Caco-2 (cell line): ENCODE results near the gene IFNA17. TPM values are rescaled to one million over a fixed set of nuclear protein-coding genes. Genes with fewer than 3 reads are reported as not detected.

Experiments
- BruUV-seq: library from RNA; stranded (reverse); fragments of 400-500 nt; replicated peaks from 2 replicates; lab custom pipeline; 2021; lab: Mats Ljungman, UMichigan
- CTCF ChIA-PET: fragments of 300-600 bp; sonication (Branson Sonifier 250); formaldehyde crosslinking; loops from one replicate; lab custom pipeline; 2022; ENCODE audit warnings: antibody characterized with exemption; lab: Charles Lee
- POLR2A ChIA-PET: fragments of 300-600 bp; sonication (Branson Sonifier 250); formaldehyde crosslinking; loops from one replicate; lab custom pipeline; 2022; ENCODE audit warnings: antibody characterized with exemption; lab: Charles Lee
- DNase-seq, 2 experiments: peaks; one replicate each; pipeline versions ENCODE4 v3.0.0 to v3.0.0-alpha.2; 2020 to 2022
- H3K27me3 ChIP-seq: replicated peaks from 2 replicates; pipeline ENCODE4 v1.6.0; 2011; ENCODE audit warnings: low read length; ENCODE audit not compliant: control insufficient read depth, insufficient read depth
- H3K36me3 ChIP-seq: 2 replicates; pipeline ENCODE4 v1.5.1; 2011; ENCODE audit warnings: low read length; ENCODE audit not compliant: control insufficient read depth, insufficient read depth
- H3K4me1 ChIP-seq: fragments of 250-450 bp; sonication (Bioruptor Pico); 2 replicates; pipeline ENCODE4 v1.5.1; 2020; ENCODE audit warnings: mild to moderate bottlenecking
- H3K4me3 ChIP-seq: 2 replicates; pipeline ENCODE4 v1.5.1; 2011; ENCODE audit warnings: low read depth, mild to moderate bottlenecking, control low read depth, low read length
- H3K9me3 ChIP-seq: fragments of 250-450 bp; sonication (Bioruptor Pico); 2 replicates; pipeline ENCODE4 v1.5.1; 2020; ENCODE audit warnings: mild to moderate bottlenecking, moderate library complexity
- H3K27ac Mint-ChIP-seq: one replicate; pipeline ENCODE4 v1.8.0; 2022; ENCODE audit warnings: mixed read lengths; ENCODE audit not compliant: unreplicated experiment
- H3K27me3 Mint-ChIP-seq: one replicate; pipeline ENCODE4 v1.8.0; 2022; ENCODE audit warnings: mixed read lengths; ENCODE audit not compliant: insufficient read depth, unreplicated experiment
- H3K36me3 Mint-ChIP-seq: one replicate; pipeline ENCODE4 v1.8.0; 2022; ENCODE audit warnings: mild to moderate bottlenecking, mixed read lengths; ENCODE audit not compliant: insufficient read depth, unreplicated experiment
- H3K4me1 Mint-ChIP-seq: one replicate; pipeline ENCODE4 v1.8.0; 2022; ENCODE audit warnings: low read depth, mixed read lengths; ENCODE audit not compliant: unreplicated experiment
- H3K4me3 Mint-ChIP-seq: one replicate; pipeline ENCODE4 v1.8.0; 2022; ENCODE audit warnings: mild to moderate bottlenecking, moderate library complexity, mixed read lengths; ENCODE audit not compliant: unreplicated experiment
- H3K9me3 Mint-ChIP-seq: one replicate; pipeline ENCODE4 v1.8.0; 2022; ENCODE audit warnings: mixed read lengths; ENCODE audit not compliant: unreplicated experiment
- intact Hi-C: fragments of 100-400 bp; cut with micrococcal nuclease; formaldehyde crosslinking; loops from one replicate; pipeline ENCODE4 v1.10.0; 2022; ENCODE audit not compliant: unreplicated experiment
- total RNA-seq: library from RNA; stranded (reverse); gene quantifications from 2 replicates; pipeline ENCODE4 v1.2.3, GENCODE V29; 2022
- TF ChIP-seq, protein P1 (sequence below), 2 experiments: fragments of 200-600 bp in 1 of 2; IDR thresholded peaks; 1 replicate in 1 of 2; 2 replicates in 1 of 2; pipeline versions ENCODE4 v1.5.1 to v1.8.0; 2011 to 2022; ENCODE audit warnings: antibody characterized with exemption in 1 of 2, control low read depth in 1 of 2, inconsistent platforms in 1 of 2, low read depth in 1 of 2, low read length in 1 of 2, mild to moderate bottlenecking in 1 of 2, moderate library complexity in 1 of 2; ENCODE audit not compliant: insufficient read depth in 1 of 2, severe bottlenecking in 1 of 2, unreplicated experiment in 1 of 2

IFNA17 gene
- total RNA-seq, 1 experiment from 2014 or later: not detected

DNA sequence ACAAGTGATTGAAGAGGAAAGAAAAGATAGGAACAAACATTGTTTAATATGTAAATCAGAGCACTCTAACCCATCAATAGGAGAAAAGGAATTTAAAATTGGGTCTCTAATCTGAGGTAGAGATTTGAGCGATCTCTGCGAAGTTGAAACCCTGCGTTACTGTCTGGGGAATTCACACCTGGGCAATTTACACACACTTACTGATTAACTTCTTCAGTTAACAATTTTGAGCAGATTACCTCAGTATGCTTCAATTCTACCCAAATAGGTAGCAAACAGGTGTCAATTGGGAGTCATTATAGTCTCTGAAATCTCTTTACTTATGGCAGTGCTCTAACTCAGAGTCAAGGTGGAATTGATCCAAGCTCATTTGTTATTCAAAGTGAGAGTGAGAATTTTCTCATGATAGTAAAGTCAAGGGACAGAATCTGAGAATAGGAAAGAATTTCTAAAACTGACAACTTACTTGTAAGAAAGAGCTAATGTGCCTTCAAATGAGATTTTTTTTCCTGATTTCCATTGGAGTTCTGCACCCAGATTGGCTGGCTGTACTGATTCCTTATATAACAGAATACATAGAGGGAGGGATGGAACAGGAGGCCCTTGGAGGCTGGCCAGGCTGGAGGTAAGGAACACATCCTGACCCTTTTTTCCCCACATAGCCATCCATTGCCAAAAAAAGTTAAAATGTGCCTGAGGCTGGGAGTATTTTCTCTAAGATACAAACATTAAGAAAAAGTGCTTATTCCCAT, 38.9 kb upstream of the IFNA17 start:
- H3K27me3 Mint-ChIP-seq: peaks cover 11% of the 10 kb centered on the region
- Histone ChIP-seq H3K27me3 (no peaks in the 10 kb centered on the region), H3K4me1 (no peaks in the 10 kb centered on the region), H3K9me3 (no peaks in the 10 kb centered on the region), H3K36me3 (no peaks in the 10 kb centered on the region), H3K4me3 (no peak overlapping the region)
- intact Hi-C loops: no loop called here
- no peak overlapping the region for H3K4me3 Mint-ChIP-seq
- ChIA-PET POLR2A (no interaction called here), CTCF (no interaction called here)
- no peak for DNase-seq
- H3K36me3 Mint-ChIP-seq: no peaks in the 10 kb centered on the region
- H3K27ac Mint-ChIP-seq: no peak overlapping the region
- TF ChIP-seq, protein P1, sequence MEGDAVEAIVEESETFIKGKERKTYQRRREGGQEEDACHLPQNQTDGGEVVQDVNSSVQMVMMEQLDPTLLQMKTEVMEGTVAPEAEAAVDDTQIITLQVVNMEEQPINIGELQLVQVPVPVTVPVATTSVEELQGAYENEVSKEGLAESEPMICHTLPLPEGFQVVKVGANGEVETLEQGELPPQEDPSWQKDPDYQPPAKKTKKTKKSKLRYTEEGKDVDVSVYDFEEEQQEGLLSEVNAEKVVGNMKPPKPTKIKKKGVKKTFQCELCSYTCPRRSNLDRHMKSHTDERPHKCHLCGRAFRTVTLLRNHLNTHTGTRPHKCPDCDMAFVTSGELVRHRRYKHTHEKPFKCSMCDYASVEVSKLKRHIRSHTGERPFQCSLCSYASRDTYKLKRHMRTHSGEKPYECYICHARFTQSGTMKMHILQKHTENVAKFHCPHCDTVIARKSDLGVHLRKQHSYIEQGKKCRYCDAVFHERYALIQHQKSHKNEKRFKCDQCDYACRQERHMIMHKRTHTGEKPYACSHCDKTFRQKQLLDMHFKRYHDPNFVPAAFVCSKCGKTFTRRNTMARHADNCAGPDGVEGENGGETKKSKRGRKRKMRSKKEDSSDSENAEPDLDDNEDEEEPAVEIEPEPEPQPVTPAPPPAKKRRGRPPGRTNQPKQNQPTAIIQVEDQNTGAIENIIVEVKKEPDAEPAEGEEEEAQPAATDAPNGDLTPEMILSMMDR (IDR thresholded peaks at IDR 0.05; ENCODE audit: insufficient read depth in 1 of 2, low read depth in 1 of 2, low read length in 1 of 2, severe bottlenecking in 1 of 2, unreplicated experiment in 1 of 2): no peak
- BruUV-seq: no TSS peak
- no peaks in the 10 kb centered on the region for H3K9me3 Mint-ChIP-seq
- H3K4me1 Mint-ChIP-seq: no peaks in the 10 kb centered on the region

DNA sequence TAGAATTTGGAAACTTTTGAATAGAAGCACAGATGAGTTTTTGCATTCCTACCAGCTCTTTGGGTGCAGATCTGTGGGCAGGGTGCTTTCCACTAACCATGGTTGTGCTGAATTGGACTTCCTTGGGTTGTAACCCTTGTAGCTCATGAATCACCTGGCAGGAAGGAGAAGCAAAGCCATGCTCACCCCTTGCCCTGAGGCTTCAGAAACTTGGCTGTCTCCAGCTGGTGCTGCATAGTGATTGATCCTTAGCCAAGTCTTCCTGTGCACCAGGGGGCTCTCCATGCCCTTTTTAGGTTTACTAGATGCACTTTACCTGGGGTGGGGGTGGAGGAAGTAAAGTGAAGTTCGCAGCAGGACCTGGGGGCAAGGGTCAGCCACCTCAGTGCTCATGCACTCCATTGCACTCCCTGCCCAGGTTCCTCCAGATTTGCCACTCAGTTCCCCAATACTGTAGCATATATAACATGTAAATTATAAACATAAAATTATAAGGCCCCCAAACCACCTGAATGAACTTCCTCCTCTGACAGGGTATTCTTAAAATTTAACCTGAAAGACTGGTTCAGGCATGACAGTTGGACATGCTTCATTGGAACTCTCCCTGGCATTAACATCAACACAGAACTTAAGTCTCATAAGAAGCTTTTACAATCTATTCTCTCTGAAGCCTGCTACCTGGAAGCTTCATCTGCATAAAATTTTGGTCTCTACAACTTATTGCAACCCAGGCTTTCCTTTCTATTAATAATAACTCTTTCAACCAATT, 37.6 kb upstream of the IFNA17 start:
- Histone ChIP-seq H3K4me1 (no peaks in the 10 kb centered on the region), H3K27me3 (no peaks in the 10 kb centered on the region), H3K9me3 (no peaks in the 10 kb centered on the region), H3K36me3 (no peaks in the 10 kb centered on the region), H3K4me3 (no peak overlapping the region)
- Mint-ChIP-seq H3K27ac (no peak overlapping the region), H3K27me3 (peaks cover 8% of the 10 kb centered on the region), H3K36me3 (no peaks in the 10 kb centered on the region), H3K4me1 (no peaks in the 10 kb centered on the region), H3K4me3 (no peak overlapping the region), H3K9me3 (no peaks in the 10 kb centered on the region)
- BruUV-seq: no TSS peak
- intact Hi-C loops: no loop called here
- CTCF ChIA-PET: no interaction called here
- POLR2A ChIA-PET: no interaction called here
- DNase-seq: no peak
- TF ChIP-seq, protein P1 (IDR thresholded peaks at IDR 0.05; ENCODE audit: insufficient read depth in 1 of 2, low read depth in 1 of 2, low read length in 1 of 2, severe bottlenecking in 1 of 2, unreplicated experiment in 1 of 2): no peak

DNA sequence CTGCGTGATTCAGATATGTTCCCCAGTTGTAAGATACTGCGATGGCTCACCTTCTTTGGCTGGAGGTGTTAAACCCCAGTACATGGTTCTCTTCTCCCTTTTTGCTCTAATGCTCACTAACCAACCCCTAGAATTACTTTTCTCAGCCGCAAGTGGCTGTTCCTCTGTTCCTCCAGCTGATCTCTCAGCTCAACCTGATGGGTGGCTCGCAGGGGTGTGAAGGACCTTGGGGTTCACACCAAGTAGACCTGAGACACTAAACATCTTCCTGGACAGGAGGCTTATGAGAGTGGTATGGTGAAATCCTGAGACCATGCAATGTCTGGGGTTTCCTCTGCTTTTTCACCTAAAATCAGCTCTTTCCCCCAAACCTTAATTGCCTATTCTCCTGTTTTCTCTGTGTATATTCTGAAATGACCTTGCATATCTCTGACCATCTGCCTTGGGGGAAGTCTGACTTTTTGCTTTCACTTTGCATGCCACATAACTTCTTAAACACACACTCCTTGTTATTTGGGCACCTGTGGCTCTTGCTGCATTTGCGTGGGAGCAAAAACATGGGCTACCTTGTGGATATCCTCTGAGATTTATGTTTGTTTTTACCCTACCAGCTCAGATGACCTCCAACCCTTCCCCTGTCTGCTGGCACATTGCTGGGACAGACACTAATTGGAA, 27.7 kb upstream of the IFNA17 start:
- POLR2A ChIA-PET: no interaction called here
- BruUV-seq: no TSS peak
- no peaks in the 10 kb centered on the region for H3K9me3 Mint-ChIP-seq

More for the DNA sequence above, 27.7 kb upstream of the IFNA17 start:
- Mint-ChIP-seq H3K36me3 (no peaks in the 10 kb centered on the region), H3K27me3 (peaks cover 3% of the 10 kb centered on the region), H3K4me1 (no peaks in the 10 kb centered on the region), H3K4me3 (no peak overlapping the region), H3K27ac (no peak overlapping the region)
- H3K36me3 ChIP-seq: no peaks in the 10 kb centered on the region
- no peaks in the 10 kb centered on the region for H3K27me3 ChIP-seq
- intact Hi-C loops: no loop called here
- CTCF ChIA-PET: no interaction called here
- no peaks in the 10 kb centered on the region for H3K4me1 ChIP-seq
- TF ChIP-seq, protein P1 (IDR thresholded peaks at IDR 0.05; ENCODE audit: insufficient read depth in 1 of 2, low read depth in 1 of 2, low read length in 1 of 2, severe bottlenecking in 1 of 2, unreplicated experiment in 1 of 2): no peak
- H3K9me3 ChIP-seq: no peaks in the 10 kb centered on the region
- DNase-seq: no peak
- H3K4me3 ChIP-seq: no peak overlapping the region
